ENCODE data around the gene HIP1R. TPM values are rescaled to one million over a fixed set of nuclear protein-coding genes. Genes with fewer than 3 reads are reported as not detected.

HIP1R gene, protein sequence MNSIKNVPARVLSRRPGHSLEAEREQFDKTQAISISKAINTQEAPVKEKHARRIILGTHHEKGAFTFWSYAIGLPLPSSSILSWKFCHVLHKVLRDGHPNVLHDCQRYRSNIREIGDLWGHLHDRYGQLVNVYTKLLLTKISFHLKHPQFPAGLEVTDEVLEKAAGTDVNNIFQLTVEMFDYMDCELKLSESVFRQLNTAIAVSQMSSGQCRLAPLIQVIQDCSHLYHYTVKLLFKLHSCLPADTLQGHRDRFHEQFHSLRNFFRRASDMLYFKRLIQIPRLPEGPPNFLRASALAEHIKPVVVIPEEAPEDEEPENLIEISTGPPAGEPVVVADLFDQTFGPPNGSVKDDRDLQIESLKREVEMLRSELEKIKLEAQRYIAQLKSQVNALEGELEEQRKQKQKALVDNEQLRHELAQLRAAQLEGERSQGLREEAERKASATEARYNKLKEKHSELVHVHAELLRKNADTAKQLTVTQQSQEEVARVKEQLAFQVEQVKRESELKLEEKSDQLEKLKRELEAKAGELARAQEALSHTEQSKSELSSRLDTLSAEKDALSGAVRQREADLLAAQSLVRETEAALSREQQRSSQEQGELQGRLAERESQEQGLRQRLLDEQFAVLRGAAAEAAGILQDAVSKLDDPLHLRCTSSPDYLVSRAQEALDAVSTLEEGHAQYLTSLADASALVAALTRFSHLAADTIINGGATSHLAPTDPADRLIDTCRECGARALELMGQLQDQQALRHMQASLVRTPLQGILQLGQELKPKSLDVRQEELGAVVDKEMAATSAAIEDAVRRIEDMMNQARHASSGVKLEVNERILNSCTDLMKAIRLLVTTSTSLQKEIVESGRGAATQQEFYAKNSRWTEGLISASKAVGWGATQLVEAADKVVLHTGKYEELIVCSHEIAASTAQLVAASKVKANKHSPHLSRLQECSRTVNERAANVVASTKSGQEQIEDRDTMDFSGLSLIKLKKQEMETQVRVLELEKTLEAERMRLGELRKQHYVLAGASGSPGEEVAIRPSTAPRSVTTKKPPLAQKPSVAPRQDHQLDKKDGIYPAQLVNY
- total RNA-seq = 8.0 and 10.7 TPM in 2 replicates

DNA sequence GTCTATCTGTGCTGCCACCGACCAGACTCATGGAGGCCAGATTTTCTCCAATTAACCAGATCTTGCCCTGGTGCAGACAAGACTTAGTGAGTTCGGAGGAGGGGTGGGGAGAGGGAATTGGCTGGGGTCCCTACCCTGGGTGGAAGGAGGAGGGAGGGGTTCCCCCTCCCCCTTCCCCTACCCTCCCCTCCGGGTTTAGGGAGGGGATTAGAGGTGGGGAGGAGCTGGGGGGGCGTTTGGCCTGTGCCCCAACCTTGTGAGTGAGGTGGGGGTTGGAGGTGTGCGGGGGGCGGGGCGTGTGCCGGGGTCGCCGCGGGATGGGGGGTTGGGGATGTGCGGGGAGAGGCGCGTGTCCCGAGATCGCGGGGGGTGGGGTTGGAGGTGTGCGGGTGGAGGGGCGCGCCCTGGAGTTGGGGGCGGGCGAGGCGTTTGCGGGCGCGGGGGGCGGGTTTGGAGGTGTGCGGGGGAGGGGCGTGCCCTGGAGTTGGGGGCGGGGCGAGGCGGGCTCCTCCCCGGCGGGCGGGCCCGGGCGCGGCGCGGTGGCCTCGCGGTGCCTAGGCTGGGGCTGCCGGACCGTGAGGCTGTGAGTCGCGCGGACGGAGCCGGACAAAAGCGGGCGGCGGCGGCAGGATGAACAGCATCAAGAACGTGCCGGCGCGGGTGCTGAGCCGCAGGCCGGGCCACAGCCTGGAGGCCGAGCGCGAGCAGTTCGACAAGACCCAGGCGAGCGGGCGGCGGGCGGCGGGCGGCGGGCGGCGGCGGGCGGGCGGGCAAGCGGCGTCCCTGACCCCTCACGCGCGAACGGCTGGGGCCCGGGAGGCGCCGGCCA is at the start of gene HIP1R:
Gene HIP1R, plus strand, starts transcription at position 537 of the 829 bp plus-strand sequence. Its CDS starts 94 bp downstream, at position 631.

DNA sequence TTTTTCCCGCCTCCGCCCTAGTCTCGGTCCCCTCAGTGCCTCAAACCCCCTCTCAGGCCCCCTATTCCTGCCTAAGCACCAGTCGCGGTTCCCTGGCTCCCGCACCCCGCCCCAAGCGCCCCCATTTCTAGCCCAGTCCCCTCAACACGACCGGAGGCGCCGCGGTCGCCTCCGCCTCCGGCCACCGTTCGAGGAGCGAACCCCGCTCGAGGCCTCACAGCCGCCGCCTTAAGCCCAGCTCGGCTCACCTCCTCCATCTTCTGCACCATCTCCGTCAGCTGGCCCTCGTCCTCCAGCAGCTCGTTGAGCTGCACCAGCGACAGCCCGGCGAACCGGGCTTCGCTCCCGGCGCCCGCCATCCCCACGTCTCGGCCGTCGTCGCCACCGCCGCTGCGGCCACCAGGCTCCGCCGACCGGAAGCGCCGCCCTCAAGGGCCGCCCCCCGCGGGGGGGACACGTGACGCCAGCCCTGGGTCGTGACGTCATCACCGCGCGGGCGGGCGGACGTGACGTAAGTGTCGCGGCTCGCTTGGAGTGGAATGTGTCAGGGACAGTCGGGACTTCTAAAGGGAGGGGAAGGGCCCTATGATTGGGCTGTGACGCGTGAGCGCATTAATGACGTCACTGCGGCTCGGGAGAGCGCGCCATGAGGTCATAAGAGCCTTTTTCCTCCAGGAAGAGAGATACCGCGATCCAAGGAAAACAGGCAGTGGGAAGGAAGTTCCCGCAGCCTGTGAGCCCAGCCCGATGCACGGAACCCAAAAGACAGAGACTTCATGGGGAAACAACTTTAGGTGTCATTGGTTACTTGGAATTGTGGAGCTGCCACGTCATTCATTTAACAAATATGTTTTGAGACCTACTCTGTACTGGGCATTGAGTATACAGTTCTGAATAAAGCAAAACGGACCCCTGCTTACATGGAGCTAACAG is 60.7 kb downstream of the HIP1R start, which contains the start of gene VPS37B:
Gene VPS37B, minus strand, starts transcription at position 421 of the 933 bp plus-strand sequence. Its CDS starts 62 bp downstream, at position 359.

Other genes with a start within 250 kb of the HIP1R start
- gene HCAR2, start 132.1 kb upstream of the HIP1R start, total RNA-seq = 0.14 TPM in 1 of 2 replicates, not detected in the other
- not detected in 2 replicates for gene HCAR3, start 118.6 kb upstream of the HIP1R start, total RNA-seq
- under 0.01 and 0.09 TPM in 2 replicates for gene HCAR1, start 104.6 kb upstream of the HIP1R start, total RNA-seq
- gene DENR, start 82.6 kb upstream of the HIP1R start, total RNA-seq = 25.6 and 29.1 TPM in 2 replicates
- 0.43 and 1.1 TPM in 2 replicates for gene CCDC62, start 60.9 kb upstream of the HIP1R start, total RNA-seq
- gene VPS37B, start 60.7 kb downstream of the HIP1R start, total RNA-seq = 5.1 and 5.9 TPM in 2 replicates
- gene ABCB9, start 131.0 kb downstream of the HIP1R start, total RNA-seq = 5.3 and 7.4 TPM in 2 replicates
- gene OGFOD2, start 139.8 kb downstream of the HIP1R start, total RNA-seq = 9.2 and 10.0 TPM in 2 replicates
- gene ARL6IP4, start 145.2 kb downstream of the HIP1R start, total RNA-seq = 157 and 248 TPM in 2 replicates